A673 (cell line): Measurements from ENCODE around the gene ATP2B2. TPM values are rescaled to one million over a fixed set of nuclear protein-coding genes. Genes with fewer than 3 reads are reported as not detected.

Experiments used
- BruUV-seq: library from RNA; stranded (reverse); fragments of 400-500 nt; replicated peaks from 2 replicates; lab custom pipeline; 2021; lab: Mats Ljungman, UMichigan
- CTCF ChIA-PET: fragments of 300-600 bp; sonication (Branson Sonifier 250); formaldehyde crosslinking; loops from one replicate; lab custom pipeline; 2022; ENCODE audit warnings: antibody characterized with exemption; lab: Charles Lee
- POLR2A ChIA-PET: fragments of 300-600 bp; sonication (Branson Sonifier 250); formaldehyde crosslinking; loops from one replicate; lab custom pipeline; 2022; ENCODE audit warnings: antibody characterized with exemption; ENCODE audit not compliant: low non-redundant PET; lab: Charles Lee
- DNase-seq: peaks from one replicate; pipeline ENCODE4 v3.0.0-alpha.2; 2015; ENCODE audit warnings: low spot score
- H3K27ac ChIP-seq: fragments of 200-600 bp; sonication (generic); 2 replicates; pipeline ENCODE4 v1.5.1; 2016; ENCODE audit warnings: mixed run types, low read depth, mild to moderate bottlenecking, mixed read lengths, antibody characterized with exemption, low read length; ENCODE audit not compliant: poor library complexity, severe bottlenecking
- H3K27me3 ChIP-seq: fragments of 200-600 bp; sonication (generic); replicated peaks from 2 replicates; pipeline ENCODE4 v1.6.1; 2017; ENCODE audit warnings: mixed run types, low read depth, mild to moderate bottlenecking, mixed read lengths, antibody characterized with exemption, low read length; ENCODE audit not compliant: insufficient read depth, poor library complexity
- H3K36me3 ChIP-seq: fragments of 200-600 bp; sonication (generic); 2 replicates; pipeline ENCODE4 v1.6.1; 2016; ENCODE audit warnings: mixed run types, mild to moderate bottlenecking, mixed read lengths, antibody characterized with exemption, low read length; ENCODE audit not compliant: insufficient read depth, poor library complexity, severe bottlenecking
- H3K4me1 ChIP-seq: fragments of 200-600 bp; sonication (generic); 2 replicates; pipeline ENCODE4 v1.6.1; 2017; ENCODE audit warnings: mixed run types, mild to moderate bottlenecking, mixed read lengths, antibody characterized with exemption, low read length; ENCODE audit not compliant: insufficient read depth, poor library complexity, severe bottlenecking
- H3K4me3 ChIP-seq: fragments of 200-600 bp; sonication (generic); 2 replicates; pipeline ENCODE4 v1.5.1; 2016; ENCODE audit warnings: low read depth, mixed run types, mild to moderate bottlenecking, mixed read lengths, low read length; ENCODE audit not compliant: poor library complexity, severe bottlenecking
- H3K9me3 ChIP-seq: fragments of 200-600 bp; sonication (generic); 2 replicates; pipeline ENCODE4 v1.6.1; 2016; ENCODE audit warnings: mixed run types, low read depth, mild to moderate bottlenecking, mixed read lengths, antibody characterized with exemption, low read length; ENCODE audit not compliant: poor library complexity, severe bottlenecking
- EZH2 ChIP-seq: fragments of 200-600 bp; sonication (generic); IDR thresholded peaks from 2 replicates; pipeline ENCODE4 v1.6.1; 2017; ENCODE audit warnings: borderline replicate concordance, low read depth, mild to moderate bottlenecking, mixed read lengths, antibody characterized with exemption, low read length; ENCODE audit not compliant: poor library complexity, severe bottlenecking
- intact Hi-C: fragments of 100-400 bp; cut with micrococcal nuclease; formaldehyde crosslinking; loops from one replicate; pipeline ENCODE4 v1.10.0; 2022; ENCODE audit not compliant: unreplicated experiment
- total RNA-seq: library from RNA; stranded (reverse); gene quantifications from 2 replicates; pipeline ENCODE4 v1.2.3, GENCODE V29; 2021
- TF ChIP-seq, protein P1 (sequence below): fragments of 300-800, 200-600 bp; sonication (generic); conservative IDR thresholded peaks from 2 replicates; pipeline ENCODE4 v1.5.1; 2017; ENCODE audit warnings: low read depth, mild to moderate bottlenecking, antibody characterized with exemption, low read length, moderate library complexity, mixed read lengths

The ATP2B2 gene
- total RNA-seq, 1 experiment from 2014 or later = 0.17 TPM

DNA sequence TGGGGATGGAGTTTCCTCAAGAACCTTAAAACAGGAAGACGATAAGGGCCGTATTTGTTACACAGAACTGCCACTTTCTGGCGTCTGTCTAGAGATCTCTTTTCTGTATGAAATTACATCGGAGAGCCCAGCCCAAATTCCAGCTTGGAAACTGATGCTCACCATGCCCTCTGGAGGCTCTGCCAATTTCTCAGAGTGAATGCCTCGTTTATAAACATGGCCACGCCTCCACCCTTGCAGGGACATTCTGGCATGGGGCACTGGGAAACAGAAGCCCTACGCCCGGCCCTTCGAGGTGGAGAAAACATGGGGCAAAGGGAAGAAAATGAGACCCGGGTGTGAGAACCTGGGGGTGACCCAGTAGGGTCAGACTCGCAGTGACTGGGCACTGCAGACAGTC is 131.1 kb downstream of the ATP2B2 start:
- H3K4me1 ChIP-seq = no peaks in the 10 kb centered on the region
- H3K27ac ChIP-seq = no peak overlapping the region
- intact Hi-C loops = no loop called here
- no peaks in the 10 kb centered on the region for H3K36me3 ChIP-seq
- TF ChIP-seq, protein P1, sequence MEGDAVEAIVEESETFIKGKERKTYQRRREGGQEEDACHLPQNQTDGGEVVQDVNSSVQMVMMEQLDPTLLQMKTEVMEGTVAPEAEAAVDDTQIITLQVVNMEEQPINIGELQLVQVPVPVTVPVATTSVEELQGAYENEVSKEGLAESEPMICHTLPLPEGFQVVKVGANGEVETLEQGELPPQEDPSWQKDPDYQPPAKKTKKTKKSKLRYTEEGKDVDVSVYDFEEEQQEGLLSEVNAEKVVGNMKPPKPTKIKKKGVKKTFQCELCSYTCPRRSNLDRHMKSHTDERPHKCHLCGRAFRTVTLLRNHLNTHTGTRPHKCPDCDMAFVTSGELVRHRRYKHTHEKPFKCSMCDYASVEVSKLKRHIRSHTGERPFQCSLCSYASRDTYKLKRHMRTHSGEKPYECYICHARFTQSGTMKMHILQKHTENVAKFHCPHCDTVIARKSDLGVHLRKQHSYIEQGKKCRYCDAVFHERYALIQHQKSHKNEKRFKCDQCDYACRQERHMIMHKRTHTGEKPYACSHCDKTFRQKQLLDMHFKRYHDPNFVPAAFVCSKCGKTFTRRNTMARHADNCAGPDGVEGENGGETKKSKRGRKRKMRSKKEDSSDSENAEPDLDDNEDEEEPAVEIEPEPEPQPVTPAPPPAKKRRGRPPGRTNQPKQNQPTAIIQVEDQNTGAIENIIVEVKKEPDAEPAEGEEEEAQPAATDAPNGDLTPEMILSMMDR = no peak
- TF ChIP-seq EZH2 = no peak
- H3K27me3 ChIP-seq = no peaks in the 10 kb centered on the region
- no peaks in the 10 kb centered on the region for H3K9me3 ChIP-seq
- POLR2A ChIA-PET = no interaction called here
- H3K4me3 ChIP-seq = no peak overlapping the region
- no TSS peak for BruUV-seq
- CTCF ChIA-PET = no interaction called here
- no peak for DNase-seq

GRCh38 chr3:10373686-10374261 is 131.6 kb downstream of the ATP2B2 start:
- intact Hi-C loops = no loop called here
- H3K27ac ChIP-seq = no peak overlapping the region
- no peak for DNase-seq
- CTCF ChIA-PET = no interaction called here
- H3K27me3 ChIP-seq = no peaks in the 10 kb centered on the region
- H3K36me3 ChIP-seq = no peaks in the 10 kb centered on the region
- POLR2A ChIA-PET = no interaction called here
- no peak for TF ChIP-seq EZH2
- TF ChIP-seq, protein P1 = no peak
- H3K4me3 ChIP-seq = no peak overlapping the region
- H3K9me3 ChIP-seq = no peaks in the 10 kb centered on the region
- no TSS peak for BruUV-seq
- H3K4me1 ChIP-seq = no peaks in the 10 kb centered on the region

DNA sequence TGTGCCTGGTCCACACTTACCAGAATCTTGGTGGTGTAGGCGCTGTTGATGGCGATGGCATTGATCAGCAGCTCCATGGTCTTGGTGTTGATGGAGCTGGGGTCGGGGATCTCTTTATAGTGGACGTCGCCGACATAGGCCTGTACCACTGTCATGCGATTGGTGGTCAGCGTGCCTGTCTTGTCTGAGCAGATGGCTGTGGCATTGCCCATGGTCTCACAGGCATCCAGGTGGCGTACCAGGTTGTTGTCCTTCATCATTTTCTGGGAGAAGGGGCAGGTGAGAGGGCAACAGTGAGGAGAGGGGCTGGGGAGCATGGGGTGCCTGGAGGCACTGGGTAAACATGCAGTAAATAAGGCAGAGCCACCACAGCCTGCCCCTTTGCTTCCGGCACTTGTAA is 133.6 kb downstream of the ATP2B2 start:
- POLR2A ChIA-PET = no interaction called here
- CTCF ChIA-PET = no interaction called here
- H3K4me3 ChIP-seq = no peak overlapping the region

More for the DNA sequence above, 133.6 kb downstream of the ATP2B2 start:
- no TSS peak for BruUV-seq
- intact Hi-C loops = no loop called here
- TF ChIP-seq, protein P1 = no peak
- no peak for TF ChIP-seq EZH2
- no peak for DNase-seq
- Histone ChIP-seq H3K27me3 (no peaks in the 10 kb centered on the region), H3K9me3 (no peaks in the 10 kb centered on the region), H3K36me3 (no peaks in the 10 kb centered on the region), H3K27ac (no peak overlapping the region), H3K4me1 (no peaks in the 10 kb centered on the region)
